ENCODE measurements around the gene LCE1D.

- TF ChIP-seq CTCF (IDR thresholded peaks at IDR 0.05) = no peak
- no peak for TF ChIP-seq POLR2A (IDR thresholded peaks at IDR 0.05)
Measured at GRCh38 chr1:152806576-152806975, 10.1 kb downstream of the LCE1D start, which contains the start of gene LCE1C.

All from uterus (tissue), 2 donors.